Upper lobe of left lung (tissue), 6 donors: ENCODE measurements around the gene SEMA5A. TPM values are rescaled to one million over a fixed set of nuclear protein-coding genes. Genes with fewer than 3 reads are reported as not detected.
"Not testable (repeated sequence)": the region's sequence is repeated elsewhere in the genome, so short reads cannot be mapped to it uniquely, and the experiment has no call there.

ENCODE experiments used
- ATAC-seq, 2 donors: fragments of 200-7000 bp; cut with Tn5 transposase; one replicate each; pipeline ENCODE4 v1.9.1; 2022; ENCODE audit warnings: mild to moderate bottlenecking in 2 of 2, moderate library complexity in 2 of 2; ENCODE audit not compliant: low FRiP score in 2 of 2
- DNase-seq, 2 donors: peaks; one replicate each; pipeline ENCODE4 v3.0.0-alpha.2; 2019 to 2020
- H3K27ac ChIP-seq, 4 donors: fragments of 200-600 bp; sonication (generic); one replicate each; pipeline ENCODE4 v1.5.1; 2016 to 2019
- H3K27me3 ChIP-seq, 4 donors: fragments of 200-600 bp; sonication (generic); one replicate each; pipeline ENCODE4 v1.5.1; 2017 to 2019
- H3K36me3 ChIP-seq, 4 donors: fragments of 200-600 bp; sonication (generic); one replicate each; pipeline ENCODE4 v1.5.1; 2016 to 2019
- H3K4me1 ChIP-seq, 4 donors: fragments of 200-600 bp; sonication (generic); one replicate each; pipeline ENCODE4 v1.5.1; 2018 to 2019
- H3K4me3 ChIP-seq, 4 donors: fragments of 200-600 bp; sonication (generic); one replicate each; pipeline ENCODE4 v1.5.1; 2017 to 2019; ENCODE audit warnings: mild to moderate bottlenecking in 2 of 4, moderate library complexity in 1 of 4
- H3K9me3 ChIP-seq, 4 donors: fragments of 200-600 bp; sonication (generic); one replicate each; pipeline ENCODE4 v1.5.1; 2018 to 2019
- CTCF ChIP-seq, 6 experiments: fragments of 450-650 bp in 4 of 6; fragments of 200-600 bp in 2 of 6; sonication (generic) in 2 of 6; IDR thresholded peaks; one replicate each; pipeline ENCODE4 v1.5.1; 2016 to 2019; ENCODE audit warnings: antibody characterized with exemption in 6 of 6
- EP300 ChIP-seq, 4 donors: sonication (generic); formaldehyde crosslinking; IDR thresholded peaks; one replicate each; pipeline ENCODE4 v1.5.1; 2017; ENCODE audit warnings: antibody characterized with exemption in 4 of 4, control low read depth in 2 of 4
- POLR2A ChIP-seq, 4 donors: fragments of 450-650 bp; IDR thresholded peaks; one replicate each; pipeline ENCODE4 v1.5.1; 2016 to 2017; ENCODE audit warnings: antibody characterized with exemption in 4 of 4, mild to moderate bottlenecking in 2 of 4
- POLR2AphosphoS5 ChIP-seq, 2 donors: sonication (generic); formaldehyde crosslinking; IDR thresholded peaks; one replicate each; pipeline ENCODE4 v1.5.1; 2017; ENCODE audit warnings: antibody characterized with exemption in 2 of 2
- WGBS, 2 donors: methylation state at CpG; one replicate each; pipeline ENCODE4 v1.1.5; 2017 to 2018; 5-methylcytosine and 5-hydroxymethylcytosine counted together
- total RNA-seq, 6 donors: library from RNA; depleted of rRNA in 4 of 6; stranded (reverse); fragments of >200 nt in 4 of 6; gene quantifications; one replicate each; pipeline versions ENCODE4 v1.1.0 to v1.2.1, GENCODE V29; 2016 to 2021
- donor health status: DM: no; HTN: no; CAD: no; lungs with moderate emphysema.
- donor health status: DM: no; HTN: yes; CAD: no; lungs with severe emphysema.

The SEMA5A gene
- total RNA-seq, 6 donors from 2014 or later: 5.2 to 40.5 (median 27.5) TPM

GRCh38 chr5:9354336-9355081 is 191.4 kb downstream of the SEMA5A start:
- H3K4me1 ChIP-seq: no peaks in the 10 kb centered on the region
- no peak overlapping the region for H3K27ac ChIP-seq
- no peak for ATAC-seq
- H3K4me3 ChIP-seq: no peak overlapping the region
- H3K36me3 ChIP-seq: no peaks in the 10 kb centered on the region
- DNase-seq: no peak
- no peaks in the 10 kb centered on the region for H3K27me3 ChIP-seq
- H3K9me3 ChIP-seq: no peaks in the 10 kb centered on the region
- 69 to 71% methylated on average over 7 of the region's 7 CpGs for WGBS, 2 donors
- TF ChIP-seq POLR2A (IDR thresholded peaks at IDR 0.05) (no peak), CTCF (IDR thresholded peaks at IDR 0.05) (no peak), EP300 (IDR thresholded peaks at IDR 0.05) (no peak), POLR2AphosphoS5 (IDR thresholded peaks at IDR 0.05) (no peak)

GRCh38 chr5:9353048-9353447 is 192.8 kb downstream of the SEMA5A start:
- not testable (repeated sequence) for DNase-seq, H3K4me3 ChIP-seq, H3K4me1 ChIP-seq, H3K36me3 ChIP-seq, ATAC-seq, H3K27me3 ChIP-seq, H3K27ac ChIP-seq, H3K9me3 ChIP-seq

- DNase-seq (no peak), ATAC-seq (peak in 1 of 2 donors; percentile 38)
- no peaks in the 10 kb centered on the region for H3K27me3 ChIP-seq
- no peak overlapping the region for H3K27ac ChIP-seq
- H3K4me3 ChIP-seq: no peak overlapping the region
- H3K36me3 ChIP-seq: no peaks in the 10 kb centered on the region
- no peak for TF ChIP-seq EP300 (IDR thresholded peaks at IDR 0.05)
- TF ChIP-seq POLR2A (IDR thresholded peaks at IDR 0.05): no peak
- no peak for TF ChIP-seq CTCF (IDR thresholded peaks at IDR 0.05)
- no peak for TF ChIP-seq POLR2AphosphoS5 (IDR thresholded peaks at IDR 0.05)
- WGBS, 2 donors: 68 to 71% methylated on average over 2 of the region's 2 CpGs
- no peaks in the 10 kb centered on the region for H3K9me3 ChIP-seq
- H3K4me1 ChIP-seq: peaks cover 0 to 5% (median 2%) of the 10 kb centered on the region in 4 donors
These were observed 194.3 kb downstream of the SEMA5A start for GRCh38 chr5:9351546-9351945.

GRCh38 chr5:9350301-9350797 is 195.5 kb downstream of the SEMA5A start:
- H3K27ac ChIP-seq: no peak overlapping the region
- DNase-seq (no peak), ATAC-seq (peak in 1 of 2 donors; percentile 68)
- no peak for TF ChIP-seq POLR2AphosphoS5 (IDR thresholded peaks at IDR 0.05)
- no peak for TF ChIP-seq CTCF (IDR thresholded peaks at IDR 0.05)
- TF ChIP-seq EP300 (IDR thresholded peaks at IDR 0.05): no peak
- no peak for TF ChIP-seq POLR2A (IDR thresholded peaks at IDR 0.05)
- H3K4me1 ChIP-seq: peaks cover 0 to 5% (median 2%) of the 10 kb centered on the region in 4 donors
- H3K4me3 ChIP-seq: no peak overlapping the region
- H3K9me3 ChIP-seq: no peaks in the 10 kb centered on the region
- WGBS, 2 donors: 65 to 84% methylated on average over 3 to 4 of the region's 4 CpGs
- no peaks in the 10 kb centered on the region for H3K36me3 ChIP-seq
- no peaks in the 10 kb centered on the region for H3K27me3 ChIP-seq

GRCh38 chr5:9348401-9348996 is 197.4 kb downstream of the SEMA5A start:
- peak overlapping the region in 2 of 4 donors; percentile 24 to 50 for H3K27ac ChIP-seq
- no peak for TF ChIP-seq POLR2AphosphoS5 (IDR thresholded peaks at IDR 0.05)
- TF ChIP-seq CTCF (IDR thresholded peaks at IDR 0.05): no peak
- 12 to 13% methylated on average over 5 of the region's 5 CpGs for WGBS, 2 donors

More at GRCh38 chr5:9348401-9348996, 197.4 kb downstream of the SEMA5A start:
- peak in 1 of 2 donors; percentile 78 for ATAC-seq
- Histone ChIP-seq H3K36me3 (no peaks in the 10 kb centered on the region), H3K4me3 (no peak overlapping the region), H3K4me1 (peaks cover 0 to 5% (median 2%) of the 10 kb centered on the region in 4 donors), H3K9me3 (no peaks in the 10 kb centered on the region), H3K27me3 (no peaks in the 10 kb centered on the region)
- DNase-seq: peak in 1 of 2 donors; percentile 26
